NCI-H2196 (cell line): ENCODE results near the gene PSMA1.
"Not testable (repeated sequence)": the region's sequence is repeated elsewhere in the genome, so short reads cannot be mapped to it uniquely, and the experiment has no call there.

Experiments used
- DNase-seq: peaks from one replicate; lab custom pipeline; 2025; ENCODE audit not compliant: unreplicated experiment; lab: John Stamatoyannopoulos, UW

PSMA1 gene

DNA sequence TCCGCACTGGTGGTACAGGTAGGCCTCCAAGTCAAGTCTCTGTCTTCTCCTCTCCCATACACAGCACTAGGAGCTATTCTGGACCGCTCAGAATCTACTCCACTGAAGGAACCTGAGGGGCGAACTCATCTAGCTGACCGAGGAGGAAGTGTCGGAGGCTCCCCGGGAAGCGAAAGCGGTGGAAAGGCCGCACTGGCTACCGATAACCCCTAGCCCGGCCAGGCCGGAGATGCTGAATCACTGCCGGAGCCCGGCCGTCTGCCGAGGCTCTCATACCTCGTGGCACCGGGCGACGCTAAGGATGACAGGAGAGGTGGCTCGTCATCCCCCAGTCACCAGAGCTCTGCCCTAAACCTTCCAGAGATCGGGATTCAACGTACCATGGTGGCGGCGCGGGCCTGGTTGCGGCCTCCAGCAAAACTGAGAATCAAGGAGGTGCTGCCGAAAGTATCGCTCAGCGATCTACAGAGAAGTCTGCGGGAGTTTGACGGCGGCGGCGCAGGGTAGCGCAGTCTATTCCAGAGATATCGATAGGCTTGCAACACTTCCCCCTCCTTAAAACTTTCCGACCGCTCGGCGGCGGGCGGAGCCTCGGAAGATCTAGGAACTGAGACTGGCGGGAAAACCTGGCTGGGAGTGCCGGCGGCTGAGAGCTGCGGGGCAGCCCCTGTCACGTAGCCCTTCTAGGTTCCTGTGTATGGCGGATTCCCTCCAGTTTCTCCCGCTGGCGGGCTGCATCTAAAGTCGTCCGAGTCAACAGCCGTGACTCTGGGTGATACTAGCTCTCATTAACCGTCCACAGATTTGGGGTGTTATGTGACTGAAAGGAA is at the start of gene PSMA1:
Gene PSMA1, minus strand, starts transcription at position 470 of the 830 bp plus-strand sequence. Its CDS starts 87 bp downstream, at position 383.
- peak; percentile 94 for DNase-seq

- not testable (repeated sequence) for DNase-seq
Observed at GRCh38 chr11:14569516-14569915, 49.3 kb upstream of the PSMA1 start.

GRCh38 chr11:14567064-14567651 is 47.0 kb upstream of the PSMA1 start:
- DNase-seq, result no peak

GRCh38 chr11:14566331-14567063 is 46.3 kb upstream of the PSMA1 start:
- DNase-seq, result no peak

DNA sequence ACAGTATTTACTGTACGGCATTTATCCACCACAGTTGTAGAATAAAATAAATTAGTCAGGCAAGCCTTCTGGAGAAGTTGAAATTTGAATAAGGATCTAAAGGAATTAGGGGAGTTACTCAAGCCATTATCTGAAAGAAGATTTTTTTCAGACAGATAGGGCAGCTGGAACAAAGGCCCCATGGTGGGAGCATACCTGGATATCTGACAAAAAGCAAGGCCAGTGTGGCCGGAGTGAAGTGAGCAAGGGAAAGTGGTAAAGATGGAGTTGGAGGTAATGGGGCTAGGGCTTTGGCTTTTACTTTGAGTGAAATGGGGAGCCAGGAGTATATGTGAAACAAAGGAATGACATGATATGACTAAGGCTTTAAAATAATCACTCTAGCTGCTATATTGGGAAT is 45.7 kb upstream of the PSMA1 start:
- DNase-seq, result no peak

DNA sequence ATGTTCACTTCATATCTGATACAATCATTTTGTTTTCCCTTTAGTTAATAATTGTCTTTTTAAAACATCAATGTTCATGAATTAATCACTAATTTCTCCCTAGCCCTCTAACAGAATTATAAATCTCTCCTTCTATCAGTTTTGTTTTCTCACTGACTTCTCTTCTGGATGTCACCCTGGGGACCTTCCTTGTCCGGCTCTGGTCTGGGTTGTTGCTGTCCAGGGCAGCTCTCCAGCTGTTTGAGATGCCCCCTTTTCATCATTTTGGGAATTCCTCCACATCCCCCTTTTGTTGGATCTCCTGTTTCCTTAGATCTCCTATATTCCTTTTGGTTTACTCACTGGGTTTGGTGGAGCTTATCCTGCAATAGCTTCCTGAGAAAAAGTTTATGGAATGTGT is 35.6 kb upstream of the PSMA1 start:
- DNase-seq, result no peak

GRCh38 chr11:14554959-14555358 is 34.8 kb upstream of the PSMA1 start:
- no peak for DNase-seq

DNA sequence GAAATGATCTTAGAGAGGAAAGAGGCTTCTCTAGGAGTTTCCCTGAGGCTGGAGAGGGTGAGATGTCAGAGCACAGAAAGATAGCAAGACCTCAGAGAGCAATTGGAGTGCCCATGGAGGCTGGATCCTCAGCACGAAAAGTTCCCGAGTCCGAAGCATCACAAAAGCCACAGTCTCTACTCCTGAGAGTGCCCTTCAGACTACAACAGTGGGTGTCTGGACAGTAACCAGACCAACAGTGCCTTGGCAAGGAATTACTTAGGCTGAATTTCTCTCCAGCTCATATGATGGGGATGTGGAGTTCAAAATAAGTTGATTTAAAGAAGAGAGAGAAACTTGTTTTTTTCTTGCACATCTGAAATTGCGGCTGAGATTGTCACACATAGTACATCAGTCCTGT is 31.9 kb upstream of the PSMA1 start:
- DNase-seq, result no peak

DNA sequence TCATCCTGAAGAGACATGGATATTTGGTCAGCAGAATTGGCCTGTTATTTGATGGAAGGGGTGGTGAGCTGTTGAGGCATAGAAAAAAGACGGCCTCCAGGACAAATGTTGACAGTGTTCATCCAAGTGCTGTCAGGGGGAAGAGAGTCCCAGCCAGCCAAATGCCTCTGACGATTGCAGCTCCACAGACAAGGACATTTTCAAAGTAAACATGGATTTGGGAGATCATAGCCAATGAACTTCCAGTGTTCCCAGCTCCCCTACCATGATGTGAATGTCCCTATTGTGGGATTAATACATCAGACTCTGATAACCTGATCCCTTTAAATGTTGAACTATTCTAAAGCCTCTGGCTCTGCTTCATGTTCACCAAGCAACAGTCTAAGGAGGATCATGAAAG is 31.2 kb upstream of the PSMA1 start:
- DNase-seq, result no peak

GRCh38 chr11:14549891-14550290 is 29.7 kb upstream of the PSMA1 start:
- DNase-seq, result no peak

DNA sequence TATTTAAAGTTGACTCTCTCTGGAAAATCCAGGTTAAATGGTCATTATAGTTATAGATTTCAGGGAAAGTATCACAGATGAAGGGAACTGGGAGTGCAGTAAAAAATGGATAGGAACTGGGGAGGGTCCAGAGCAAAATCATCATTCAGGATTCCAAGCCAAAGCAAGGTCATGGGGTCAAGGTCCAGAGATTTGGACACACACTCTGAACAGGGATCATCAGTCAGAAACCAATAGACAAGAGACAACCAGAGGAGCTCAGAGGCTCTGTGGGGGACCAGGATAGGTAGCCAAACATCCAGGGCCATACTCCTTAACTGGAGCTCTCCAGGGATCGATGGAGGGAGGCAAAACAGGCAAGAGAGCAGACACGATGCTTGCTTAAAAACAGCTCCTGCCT is 27.3 kb upstream of the PSMA1 start:
- DNase-seq, result no peak

- DNase-seq, result no peak
Observed at GRCh38 chr11:14546672-14547071, 26.5 kb upstream of the PSMA1 start.

DNA sequence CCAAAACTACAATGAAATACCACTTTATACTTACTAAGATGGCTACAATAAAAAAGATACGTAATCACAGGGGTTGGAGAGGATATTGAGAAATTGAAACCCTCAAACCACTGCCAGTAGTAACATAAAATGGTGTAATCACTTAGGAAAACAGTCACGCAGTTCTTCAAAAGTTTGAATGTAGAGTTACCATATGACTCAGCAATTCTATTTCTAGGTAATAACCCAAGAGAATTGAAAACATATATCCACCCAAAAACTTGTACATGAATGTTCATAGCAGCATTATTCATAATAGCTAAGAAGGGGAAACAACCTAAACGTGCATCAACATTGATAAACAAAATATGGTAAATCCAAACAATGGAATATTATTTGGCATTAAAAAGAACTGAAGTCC is 24.4 kb upstream of the PSMA1 start:
- DNase-seq, result no peak

GRCh38 chr11:14543260-14543659 is 23.1 kb upstream of the PSMA1 start:
- no peak for DNase-seq

GRCh38 chr11:14542324-14542723 is 22.1 kb upstream of the PSMA1 start:
- no peak for DNase-seq

GRCh38 chr11:14541192-14541947 is 21.2 kb upstream of the PSMA1 start:
- no peak for DNase-seq

DNA sequence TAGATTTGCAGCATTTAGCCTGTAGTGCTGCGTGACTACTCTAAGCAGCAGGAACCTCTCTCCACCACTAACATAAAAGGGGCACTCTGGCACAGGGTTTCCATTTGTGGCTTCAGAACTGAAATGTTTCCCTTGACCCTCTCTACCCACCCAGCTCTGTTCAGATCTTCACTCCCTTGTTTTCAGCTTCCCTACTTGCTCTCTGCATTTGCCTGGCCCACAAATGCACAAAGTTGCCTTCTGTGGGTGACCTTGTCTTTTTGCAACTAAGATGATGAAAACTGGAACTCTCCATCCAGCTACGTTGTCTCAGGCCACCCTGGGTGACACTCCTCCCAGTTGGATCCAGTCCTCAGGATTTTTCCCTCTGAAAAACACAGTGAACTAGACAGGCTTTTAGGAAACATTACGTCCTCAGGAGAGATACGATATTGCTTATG is 19.8 kb upstream of the PSMA1 start:
- DNase-seq, result no peak

GRCh38 chr11:14538926-14539554 is 18.9 kb upstream of the PSMA1 start:
- DNase-seq, result no peak

GRCh38 chr11:14538271-14538925 is 18.2 kb upstream of the PSMA1 start:
- DNase-seq, result no peak

DNA sequence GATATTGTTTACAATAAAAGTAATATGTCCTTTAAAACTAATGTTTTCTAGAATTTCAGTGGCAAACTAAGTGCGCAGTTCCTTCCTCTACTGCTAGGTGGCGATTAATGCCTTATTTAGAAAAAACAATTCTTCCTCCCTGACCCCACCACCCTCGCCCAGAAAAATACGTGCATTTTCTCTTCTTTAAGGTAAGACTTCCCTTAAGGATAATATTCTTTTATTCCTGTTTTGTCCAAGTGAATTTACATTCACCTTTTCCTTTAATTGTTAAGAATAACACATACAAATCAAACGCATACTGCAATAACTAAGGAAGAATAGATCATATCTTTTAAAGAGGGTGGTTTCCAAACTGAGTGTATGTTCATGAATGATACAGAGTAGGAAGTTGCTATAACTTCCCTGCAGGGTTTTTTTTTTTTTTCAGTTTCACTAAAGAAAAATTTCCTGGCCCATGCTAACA is 17.0 kb upstream of the PSMA1 start:
- peak; percentile 48 for DNase-seq
